SU-DHL-6 (cell line): ENCODE results near the gene F3.

Source experiments
- H2AFZ ChIP-seq: fragments of 200-600 bp; sonication (generic); 2 replicates; pipeline ENCODE4 v1.6.1; 2014; ENCODE audit warnings: low read depth, mild to moderate bottlenecking, moderate library complexity, mixed read lengths, antibody characterized with exemption, low read length; ENCODE audit not compliant: severe bottlenecking
- H3F3A ChIP-seq: fragments of 200-600 bp; shearing (Covaris generic); 2 replicates; pipeline ENCODE4 v1.6.0; 2016; ENCODE audit warnings: antibody characterized with exemption, mild to moderate bottlenecking; ENCODE audit not compliant: insufficient read depth
- H3K27ac ChIP-seq: fragments of 200-600 bp; sonication (generic); 2 replicates; pipeline ENCODE4 v1.5.1; 2016; ENCODE audit warnings: low read depth, mild to moderate bottlenecking, low read length, moderate library complexity, mixed read lengths
- H3K27me3 ChIP-seq: fragments of 200-600 bp; sonication (generic), shearing (Covaris generic); 2 replicates; pipeline ENCODE4 v1.6.0; 2014; ENCODE audit warnings: mild to moderate bottlenecking, low read length
- H3K36me3 ChIP-seq: fragments of 200-600 bp; sonication (generic); 2 replicates; pipeline ENCODE4 v1.6.1; 2014; ENCODE audit warnings: mild to moderate bottlenecking, low read length, mixed read lengths
- H3K4me2 ChIP-seq: fragments of 300-600, 200-600 bp; shearing (Covaris generic), sonication (generic); 2 replicates; pipeline ENCODE4 v1.6.0; 2014; ENCODE audit warnings: low read length, low read depth, mild to moderate bottlenecking; ENCODE audit not compliant: poor library complexity, severe bottlenecking
- H3K4me3 ChIP-seq: fragments of 200-600 bp; sonication (generic); 2 replicates; pipeline ENCODE4 v1.5.1; 2014; ENCODE audit warnings: antibody characterized with exemption, low read length, mild to moderate bottlenecking, mixed read lengths; ENCODE audit not compliant: insufficient read depth, poor library complexity, severe bottlenecking
- H3K79me2 ChIP-seq: fragments of 200-600 bp; sonication (generic); 2 replicates; pipeline ENCODE4 v1.6.1; 2014; ENCODE audit warnings: mild to moderate bottlenecking, low read length, moderate library complexity; ENCODE audit not compliant: insufficient read depth
- H3K9ac ChIP-seq: fragments of 200-600 bp; sonication (generic); 2 replicates; pipeline ENCODE4 v1.7.0; 2014; ENCODE audit warnings: mild to moderate bottlenecking, low read length
- H3K9me2 ChIP-seq: fragments of 200-600 bp; sonication (generic); replicated peaks from 2 replicates; pipeline ENCODE4 v1.6.1; 2014; ENCODE audit warnings: low read length; ENCODE audit not compliant: insufficient read depth
- H3K9me3 ChIP-seq: fragments of 200-600 bp; sonication (generic); 2 replicates; pipeline ENCODE4 v1.6.1; 2014; ENCODE audit warnings: low read length, mixed read lengths; ENCODE audit not compliant: insufficient read depth
- H4K20me1 ChIP-seq: fragments of 200-600 bp; sonication (generic); 2 replicates; pipeline ENCODE4 v1.6.1; 2014; ENCODE audit warnings: low read depth, mild to moderate bottlenecking, antibody characterized with exemption, low read length, moderate library complexity, mixed read lengths
- CTCF ChIP-seq: fragments of 200-600 bp; sonication (generic); IDR thresholded peaks from one replicate; pipeline ENCODE4 v1.5.1; 2017; ENCODE audit warnings: antibody characterized with exemption, mild to moderate bottlenecking, low read length, moderate library complexity; ENCODE audit not compliant: insufficient read depth, poor library complexity, severe bottlenecking
- EZH2phosphoT487 ChIP-seq: fragments of 200-600 bp; sonication (generic), shearing (Covaris generic); conservative IDR thresholded peaks from 2 replicates; pipeline ENCODE4 v1.6.1; 2018; ENCODE audit warnings: mild to moderate bottlenecking, antibody characterized with exemption, low read length, moderate library complexity, mixed read lengths

Gene F3

GRCh38 chr1:94537254-94537653, 4.3 kb downstream of the F3 start:
- TF ChIP-seq EZH2phosphoT487 (no peak), CTCF (no peak)
- Histone ChIP-seq H2AFZ (no peak overlapping the region), H3K36me3 (no peaks in the 10 kb centered on the region), H3K27me3 (no peaks in the 10 kb centered on the region), H3K9me3 (no peaks in the 10 kb centered on the region), H3F3A (no peaks in the 10 kb centered on the region), H4K20me1 (no peaks in the 10 kb centered on the region), H3K79me2 (no peaks in the 10 kb centered on the region), H3K4me2 (no peak overlapping the region), H3K9me2 (no peaks in the 10 kb centered on the region), H3K4me3 (no peak overlapping the region), H3K9ac (no peak overlapping the region), H3K27ac (no peak overlapping the region)

GRCh38 chr1:94535879-94536278, 5.7 kb downstream of the F3 start:
- H3K4me3 ChIP-seq: no peak overlapping the region
- H3K27ac ChIP-seq: no peak overlapping the region
- TF ChIP-seq EZH2phosphoT487: no peak
- no peak for TF ChIP-seq CTCF
- no peaks in the 10 kb centered on the region for H3K79me2 ChIP-seq
- no peak overlapping the region for H3K4me2 ChIP-seq
- no peaks in the 10 kb centered on the region for H3F3A ChIP-seq
- no peaks in the 10 kb centered on the region for H3K27me3 ChIP-seq
- no peaks in the 10 kb centered on the region for H4K20me1 ChIP-seq
- no peaks in the 10 kb centered on the region for H3K9me3 ChIP-seq
- no peak overlapping the region for H3K9ac ChIP-seq
- H2AFZ ChIP-seq: no peak overlapping the region
- H3K36me3 ChIP-seq: no peaks in the 10 kb centered on the region
- H3K9me2 ChIP-seq: no peaks in the 10 kb centered on the region

- Histone ChIP-seq H3K27ac (no peak overlapping the region), H3K79me2 (no peaks in the 10 kb centered on the region), H3F3A (no peaks in the 10 kb centered on the region), H3K9me2 (no peaks in the 10 kb centered on the region), H2AFZ (no peak overlapping the region), H3K4me3 (no peak overlapping the region), H3K4me2 (no peak overlapping the region), H3K9me3 (no peaks in the 10 kb centered on the region), H3K9ac (no peak overlapping the region), H4K20me1 (no peaks in the 10 kb centered on the region), H3K27me3 (no peaks in the 10 kb centered on the region), H3K36me3 (no peaks in the 10 kb centered on the region)
- TF ChIP-seq CTCF (no peak), EZH2phosphoT487 (no peak)
These were observed 6.5 kb downstream of the F3 start for GRCh38 chr1:94535095-94535494.

GRCh38 chr1:94532077-94532476, 9.5 kb downstream of the F3 start:
- no peaks in the 10 kb centered on the region for H4K20me1 ChIP-seq

More at GRCh38 chr1:94532077-94532476, 9.5 kb downstream of the F3 start:
- no peaks in the 10 kb centered on the region for H3F3A ChIP-seq
- TF ChIP-seq EZH2phosphoT487 (no peak), CTCF (no peak)
- no peak overlapping the region for H3K4me2 ChIP-seq
- H3K9ac ChIP-seq: no peak overlapping the region
- no peak overlapping the region for H3K4me3 ChIP-seq
- no peaks in the 10 kb centered on the region for H3K9me3 ChIP-seq
- H3K36me3 ChIP-seq: no peaks in the 10 kb centered on the region
- H3K27ac ChIP-seq: no peak overlapping the region
- no peak overlapping the region for H2AFZ ChIP-seq
- no peaks in the 10 kb centered on the region for H3K79me2 ChIP-seq
- no peaks in the 10 kb centered on the region for H3K27me3 ChIP-seq
- H3K9me2 ChIP-seq: no peaks in the 10 kb centered on the region
